IMR-90 (cell line): ENCODE measurements around the gene SLC25A44. TPM values are rescaled to one million over a fixed set of nuclear protein-coding genes. Genes with fewer than 3 reads are reported as not detected.

Source experiments
- ATAC-seq: fragments of 200-7000 bp; cut with Tn5 transposase; 2 replicates; pipeline ENCODE4 v1.9.1; 2020; ENCODE audit warnings: low read depth, mild to moderate bottlenecking, moderate library complexity
- BruUV-seq: library from RNA; stranded (reverse); fragments of 400-500 nt; replicated peaks from 2 replicates; lab custom pipeline; 2021; lab: Mats Ljungman, UMichigan
- CTCF ChIA-PET: fragments of 300-600 bp; formaldehyde crosslinking; extraction: SDS; loops from one replicate; lab custom pipeline; 2021; ENCODE audit warnings: antibody characterized with exemption; lab: Yijun Ruan, JAX
- POLR2A ChIA-PET: fragments of 300-600 bp; sonication (Branson Sonifier 250); formaldehyde crosslinking; loops from one replicate; lab custom pipeline; 2022; ENCODE audit warnings: antibody characterized with exemption; ENCODE audit not compliant: unreplicated experiment; lab: Charles Lee
- DNase-seq: peaks from one replicate; pipeline ENCODE4 v3.0.0; 2013
- H2AFZ ChIP-seq: replicated peaks from 2 replicates; pipeline ENCODE3; 2013; ENCODE audit warnings: low read length, mild to moderate bottlenecking; ENCODE audit not compliant: poor library complexity
- H2AK5ac ChIP-seq: 2 replicates; pipeline ENCODE4 v1.6.1; 2013; ENCODE audit warnings: low read depth, low read length, inconsistent platforms
- H2AK9ac ChIP-seq: replicated peaks from 2 replicates; pipeline ENCODE3; 2013; ENCODE audit warnings: mild to moderate bottlenecking, low read depth, low read length, moderate library complexity; ENCODE audit not compliant: poor library complexity
- H2BK120ac ChIP-seq: 2 replicates; pipeline ENCODE4 v1.6.1; 2013; ENCODE audit warnings: low read depth, low read length, inconsistent platforms
- H2BK15ac ChIP-seq: 3 replicates; pipeline ENCODE4 v1.6.1; 2013; ENCODE audit warnings: low read depth, low read length, inconsistent platforms
- H2BK20ac ChIP-seq: 2 replicates; pipeline ENCODE4 v1.6.1; 2013; ENCODE audit warnings: low read depth, mild to moderate bottlenecking, inconsistent platforms, low read length, moderate library complexity
- H2BK5ac ChIP-seq: 2 replicates; pipeline ENCODE4 v1.6.1; 2013; ENCODE audit warnings: mild to moderate bottlenecking, low read depth, low read length, inconsistent platforms; ENCODE audit not compliant: poor library complexity, severe bottlenecking
- H3K14ac ChIP-seq: replicated peaks from 2 replicates; pipeline ENCODE4 v1.6.1; 2013; ENCODE audit warnings: low read depth, low read length, inconsistent platforms
- H3K18ac ChIP-seq: 2 replicates; pipeline ENCODE4 v1.6.1; 2013; ENCODE audit warnings: low read depth, low read length, control low read depth
- H3K23ac ChIP-seq: 2 replicates; pipeline ENCODE4 v1.6.1; 2013; ENCODE audit warnings: low read depth, low read length, inconsistent platforms
- H3K27ac ChIP-seq: 2 replicates; pipeline ENCODE4 v1.5.1; 2013; ENCODE audit warnings: mild to moderate bottlenecking, control low read depth, low read length; ENCODE audit not compliant: insufficient read depth
- H3K27me3 ChIP-seq: 2 replicates; pipeline ENCODE4 v1.6.1; 2013; ENCODE audit warnings: low read length; ENCODE audit not compliant: control insufficient read depth, insufficient read depth
- H3K36me3 ChIP-seq: 2 replicates; pipeline ENCODE4 v1.6.1; 2013; ENCODE audit warnings: low read length, mixed read lengths; ENCODE audit not compliant: control insufficient read depth, insufficient read depth
- H3K4ac ChIP-seq: 2 replicates; pipeline ENCODE4 v1.6.1; 2013; ENCODE audit warnings: low read depth, low read length, inconsistent platforms
- H3K4me1 ChIP-seq: 2 replicates; pipeline ENCODE4 v1.6.1; 2013; ENCODE audit warnings: low read length, mixed read lengths; ENCODE audit not compliant: control insufficient read depth, insufficient read depth
- H3K4me2 ChIP-seq: 2 replicates; pipeline ENCODE4 v1.6.1; 2013; ENCODE audit warnings: low read depth, mild to moderate bottlenecking, control low read depth, low read length, moderate library complexity
- H3K4me3 ChIP-seq: 2 replicates; pipeline ENCODE4 v1.5.1; 2013; ENCODE audit warnings: low read depth, mild to moderate bottlenecking, control low read depth, low read length, moderate library complexity; ENCODE audit not compliant: insufficient read depth
- H3K56ac ChIP-seq: 2 replicates; pipeline ENCODE4 v1.6.1; 2013; ENCODE audit warnings: low read length, inconsistent platforms; ENCODE audit not compliant: insufficient read depth; ENCODE audit errors: extremely low read depth
- H3K79me1 ChIP-seq, 2 experiments: 2 replicates each; pipeline ENCODE4 v1.6.1; 2013; ENCODE audit warnings: low read length in 2 of 2, inconsistent platforms in 1 of 2, low read depth in 1 of 2
- H3K9ac ChIP-seq: 2 replicates; pipeline ENCODE4 v1.6.1; 2013; ENCODE audit warnings: low read depth, low read length, control low read depth
- H3K9me1 ChIP-seq: 2 replicates; pipeline ENCODE4 v1.6.1; 2013; ENCODE audit warnings: low read length, inconsistent platforms; ENCODE audit not compliant: insufficient read depth
- H3K9me3 ChIP-seq: 2 replicates; pipeline ENCODE4 v1.6.1; 2013; ENCODE audit warnings: low read length; ENCODE audit not compliant: control insufficient read depth, insufficient read depth
- H4K20me1 ChIP-seq: 2 replicates; pipeline ENCODE4 v1.6.1; 2013; ENCODE audit warnings: low read length, inconsistent platforms; ENCODE audit not compliant: insufficient read depth
- H4K5ac ChIP-seq: 2 replicates; pipeline ENCODE4 v1.6.1; 2013; ENCODE audit warnings: mild to moderate bottlenecking, low read depth, low read length, control low read depth
- H4K8ac ChIP-seq, 2 experiments: 2 replicates each; pipeline ENCODE4 v1.6.1; 2013; ENCODE audit warnings: low read depth in 2 of 2, low read length in 2 of 2, control low read depth in 1 of 2, inconsistent platforms in 1 of 2
- H4K91ac ChIP-seq: 2 replicates; pipeline ENCODE4 v1.6.1; 2013; ENCODE audit warnings: low read depth, low read length, inconsistent platforms; ENCODE audit not compliant: insufficient read depth
- BHLHE40 ChIP-seq: fragments of 150-350 bp; IDR thresholded peaks from 2 replicates; pipeline ENCODE4 v1.6.1; 2016; ENCODE audit warnings: mild to moderate bottlenecking, low read depth, low read length
- CEBPB ChIP-seq: IDR thresholded peaks from 2 replicates; pipeline ENCODE4 v1.6.1; 2012; ENCODE audit warnings: low read depth, low read length, improper control_type of control experiment
- CHD1 ChIP-seq: IDR thresholded peaks from 2 replicates; pipeline ENCODE4 v1.6.1; 2012; ENCODE audit warnings: low read depth, low read length, improper control_type of control experiment
- FOS ChIP-seq: fragments of 150-350 bp; IDR thresholded peaks from 2 replicates; pipeline ENCODE4 v1.6.1; 2016; ENCODE audit warnings: low read depth, low read length
- MAZ ChIP-seq: IDR thresholded peaks from 2 replicates; pipeline ENCODE4 v1.6.1; 2012; ENCODE audit warnings: low read depth, mild to moderate bottlenecking, low read length, improper control_type of control experiment, moderate library complexity, borderline replicate concordance
- MXI1 ChIP-seq: IDR thresholded peaks from 2 replicates; pipeline ENCODE4 v1.6.1; 2012; ENCODE audit warnings: low read depth, mild to moderate bottlenecking, low read length, moderate library complexity, borderline replicate concordance
- NFE2L2 ChIP-seq: fragments of 150-350 bp; IDR thresholded peaks from 2 replicates; pipeline ENCODE4 v1.6.1; 2016; ENCODE audit warnings: low read depth, mild to moderate bottlenecking, low read length
- RAD21 ChIP-seq: IDR thresholded peaks from 2 replicates; pipeline ENCODE4 v1.6.1; 2012; ENCODE audit warnings: low read length, improper control_type of control experiment
- RCOR1 ChIP-seq: IDR thresholded peaks from 2 replicates; pipeline ENCODE4 v1.6.1; 2012; ENCODE audit warnings: mild to moderate bottlenecking, low read length, improper control_type of control experiment; ENCODE audit not compliant: insufficient replicate concordance
- RFX5 ChIP-seq: IDR thresholded peaks from 2 replicates; pipeline ENCODE4 v1.8.0; 2012; ENCODE audit warnings: low read depth, mild to moderate bottlenecking, low read length, moderate library complexity
- SMC3 ChIP-seq: fragments of 150-350 bp; IDR thresholded peaks from 2 replicates; pipeline ENCODE4 v1.6.1; 2016; ENCODE audit warnings: low read depth, mild to moderate bottlenecking, antibody characterized with exemption, low read length, moderate library complexity
- WGBS, 2 experiments: methylation state at CpG; one replicate each; pipeline versions ENCODE4 v1.1.5 to v1.1.7; 2013; ENCODE audit warnings: missing lambda C conversion rate in 2 of 2; ENCODE audit not compliant: insufficient read length in 1 of 2; ENCODE audit errors: extremely low coverage in 2 of 2; 5-methylcytosine and 5-hydroxymethylcytosine counted together
- dilution Hi-C: fragments of 300-500 bp; cut with HindIII; formaldehyde crosslinking; loops from one replicate; pipeline ENCODE4 v1.14.3; 2018; ENCODE audit warnings: low sequenced_read_pairs; ENCODE audit not compliant: unreplicated experiment
- in situ Hi-C: fragments of 300-500 bp; cut with MboI; formaldehyde crosslinking; loops from 3 replicates; pipeline ENCODE4 v1.14.3; 2019; ENCODE audit warnings: low sequenced_read_pairs, inconsistent platforms, mixed read lengths
- intact Hi-C: fragments of 100-400 bp; cut with micrococcal nuclease; formaldehyde crosslinking; loops from 2 replicates; pipeline ENCODE4 v1.10.0; 2022
- polyA plus RNA-seq, 3 experiments: library from polyadenylated mRNA; depleted of rRNA; stranded (reverse); fragments of >200 nt; gene quantifications; 2 replicates each; pipeline ENCODE4 v1.2.3, GENCODE V29; 2012; ENCODE audit warnings: low replicate concordance in 1 of 3
- total RNA-seq: library from RNA; depleted of rRNA; stranded (reverse); fragments of >200 nt; gene quantifications from 2 replicates; pipeline ENCODE4 v1.2.3, GENCODE V29; 2012
- TF ChIP-seq, protein P1 (sequence below): fragments of 150-350 bp; IDR thresholded peaks from 2 replicates; pipeline ENCODE4 v1.6.1; 2016; ENCODE audit warnings: low read depth, mild to moderate bottlenecking, low read length, moderate library complexity, borderline replicate concordance
- TF ChIP-seq, protein P2 (sequence below): conservative IDR thresholded peaks from 2 replicates; pipeline ENCODE4 v1.5.1; 2012; ENCODE audit warnings: mild to moderate bottlenecking, low read depth, low read length, improper control_type of control experiment

SLC25A44 gene
- total and polyA plus RNA-seq, 2 of the 4 experiments (the other 2 are of a cell fraction): 12.7 to 20.2 TPM

DNA sequence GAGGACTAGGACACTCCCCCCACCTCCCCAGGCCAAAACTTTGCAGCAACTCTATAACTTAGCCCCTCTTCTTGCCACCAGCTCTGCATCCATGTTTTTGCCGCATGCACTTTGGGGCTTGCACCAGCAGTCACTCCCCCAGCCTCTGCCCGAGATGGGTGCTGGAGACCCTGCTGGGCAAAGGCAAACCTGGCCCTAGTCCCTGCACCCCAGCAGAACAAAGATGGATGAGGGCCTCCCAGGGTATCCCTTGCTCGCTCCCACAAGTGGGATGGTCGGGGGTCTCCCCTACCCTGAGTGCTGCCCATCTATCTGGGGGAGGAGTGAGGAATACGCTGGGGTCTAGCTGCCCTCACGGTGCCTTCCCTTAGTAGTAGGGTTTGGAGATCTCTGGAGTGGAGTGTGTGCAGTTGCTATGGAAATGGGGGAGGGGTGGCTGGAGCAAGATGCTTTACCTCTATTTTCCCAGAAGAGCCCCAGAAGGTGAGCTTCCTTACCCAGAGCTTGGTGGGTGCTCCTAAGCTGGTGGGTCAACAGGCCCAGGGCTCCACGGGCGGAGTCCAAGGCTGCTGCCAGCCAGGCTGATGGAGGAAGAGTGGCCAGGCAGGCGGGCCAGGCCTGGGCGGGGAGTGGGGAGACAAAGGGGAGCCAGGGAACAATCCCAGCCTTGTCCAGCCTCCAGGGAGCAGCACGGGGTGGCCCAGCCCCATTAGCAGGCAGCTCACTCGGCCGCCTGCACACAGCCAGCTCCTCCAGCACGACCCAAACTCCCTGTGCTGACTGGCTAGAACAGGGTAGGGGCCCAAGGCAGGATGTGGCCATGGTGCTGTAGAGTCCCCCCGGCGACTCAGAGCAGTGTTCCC, 53.8 kb downstream of the SLC25A44 start, which contains the start of gene PAQR6:
Gene PAQR6 (minus strand): TSS at position 597 of the 863 bp plus-strand sequence. CDS start 1,325 bp downstream, outside the sequence.
- peak within 1 kb of the TSS; percentile 44 for H2AK9ac ChIP-seq
- no peak within 1 kb of the TSS for H3K9ac ChIP-seq
- no peak within 1 kb of the TSS for H4K5ac ChIP-seq
- H2AK5ac ChIP-seq: no peak within 1 kb of the TSS
- ATAC-seq (no peak; the same call in 1 of the 2 replicates), DNase-seq (no peak)
- H3K14ac ChIP-seq: no peak within 1 kb of the TSS
- ChIA-PET POLR2A (interaction anchor here (0.6 kb wide), 1 partner anchor 35 kb away, joined by 4 read pairs; the partner anchor contains the start of gene SMG5), CTCF (no interaction called here)
- no peaks in the 10 kb centered on the region for H3K9me1 ChIP-seq
- H3K4me2 ChIP-seq: no peak within 1 kb of the TSS
- no peak within 1 kb of the TSS for H4K8ac ChIP-seq
- peaks cover 2% of the 10 kb centered on the region; the same call in 1 of the 2 replicates for H3K4me1 ChIP-seq
- intact Hi-C loops: no loop called here
- H3K56ac ChIP-seq: no peak within 1 kb of the TSS
- peaks cover 37% of the 10 kb centered on the region for H3K36me3 ChIP-seq
- no peak within 1 kb of the TSS for H2BK20ac ChIP-seq
- no peak within 1 kb of the TSS for H2BK5ac ChIP-seq
- H3K4ac ChIP-seq: no peak within 1 kb of the TSS
- no TSS peak for BruUV-seq
- no peaks in the 10 kb centered on the region; the same call in none of the 2 replicates for H4K20me1 ChIP-seq
- peaks cover 12% of the 10 kb centered on the region; the same call in 1 of the 2 replicates for H3K27me3 ChIP-seq
- no peaks in the 10 kb centered on the region for H3K79me1 ChIP-seq
- no peak within 1 kb of the TSS for H2BK15ac ChIP-seq
- H3K18ac ChIP-seq: no peak within 1 kb of the TSS
- H2BK120ac ChIP-seq: no peak within 1 kb of the TSS
- no peak within 1 kb of the TSS for H4K91ac ChIP-seq
- no peak within 1 kb of the TSS for H2AFZ ChIP-seq
- H3K4me3 ChIP-seq: no peak within 1 kb of the TSS
- 65% methylated on average over 4 of the region's 16 CpGs; no CpG with 5 or more reads in 1 of the 2 experiments for WGBS, 2 experiments
- no peak within 1 kb of the TSS for H3K27ac ChIP-seq
- dilution Hi-C loops: no loop called here
- H3K9me3 ChIP-seq: no peaks in the 10 kb centered on the region
- in situ Hi-C loops: no loop called here
- H3K23ac ChIP-seq: 0 out of 2 replicates have a peak within 1 kb of the TSS, but pooled peaks have one; percentile 10
- TF ChIP-seq RFX5: no peak
- TF ChIP-seq FOS: no peak
- TF ChIP-seq MAZ: no peak
- TF ChIP-seq RAD21: no peak
- TF ChIP-seq, protein P1, sequence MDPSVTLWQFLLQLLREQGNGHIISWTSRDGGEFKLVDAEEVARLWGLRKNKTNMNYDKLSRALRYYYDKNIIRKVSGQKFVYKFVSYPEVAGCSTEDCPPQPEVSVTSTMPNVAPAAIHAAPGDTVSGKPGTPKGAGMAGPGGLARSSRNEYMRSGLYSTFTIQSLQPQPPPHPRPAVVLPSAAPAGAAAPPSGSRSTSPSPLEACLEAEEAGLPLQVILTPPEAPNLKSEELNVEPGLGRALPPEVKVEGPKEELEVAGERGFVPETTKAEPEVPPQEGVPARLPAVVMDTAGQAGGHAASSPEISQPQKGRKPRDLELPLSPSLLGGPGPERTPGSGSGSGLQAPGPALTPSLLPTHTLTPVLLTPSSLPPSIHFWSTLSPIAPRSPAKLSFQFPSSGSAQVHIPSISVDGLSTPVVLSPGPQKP: no peak
- TF ChIP-seq SMC3: no peak
- no peak for TF ChIP-seq NFE2L2
- TF ChIP-seq BHLHE40: no peak
- TF ChIP-seq, protein P2, sequence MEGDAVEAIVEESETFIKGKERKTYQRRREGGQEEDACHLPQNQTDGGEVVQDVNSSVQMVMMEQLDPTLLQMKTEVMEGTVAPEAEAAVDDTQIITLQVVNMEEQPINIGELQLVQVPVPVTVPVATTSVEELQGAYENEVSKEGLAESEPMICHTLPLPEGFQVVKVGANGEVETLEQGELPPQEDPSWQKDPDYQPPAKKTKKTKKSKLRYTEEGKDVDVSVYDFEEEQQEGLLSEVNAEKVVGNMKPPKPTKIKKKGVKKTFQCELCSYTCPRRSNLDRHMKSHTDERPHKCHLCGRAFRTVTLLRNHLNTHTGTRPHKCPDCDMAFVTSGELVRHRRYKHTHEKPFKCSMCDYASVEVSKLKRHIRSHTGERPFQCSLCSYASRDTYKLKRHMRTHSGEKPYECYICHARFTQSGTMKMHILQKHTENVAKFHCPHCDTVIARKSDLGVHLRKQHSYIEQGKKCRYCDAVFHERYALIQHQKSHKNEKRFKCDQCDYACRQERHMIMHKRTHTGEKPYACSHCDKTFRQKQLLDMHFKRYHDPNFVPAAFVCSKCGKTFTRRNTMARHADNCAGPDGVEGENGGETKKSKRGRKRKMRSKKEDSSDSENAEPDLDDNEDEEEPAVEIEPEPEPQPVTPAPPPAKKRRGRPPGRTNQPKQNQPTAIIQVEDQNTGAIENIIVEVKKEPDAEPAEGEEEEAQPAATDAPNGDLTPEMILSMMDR: no peak
- no peak for TF ChIP-seq CHD1
- TF ChIP-seq MXI1: no peak
- no peak for TF ChIP-seq CEBPB
- TF ChIP-seq RCOR1: no peak
